OCI-LY1 (cell line): Measurements from ENCODE around the gene USP7.

ENCODE experiments used
- EZH2 ChIP-seq: fragments of 200-600 bp; sonication (generic), shearing (Covaris generic); IDR thresholded peaks from 2 replicates; pipeline ENCODE4 v1.8.0; 2017; ENCODE audit warnings: borderline replicate concordance, mixed run types, mild to moderate bottlenecking, antibody characterized with exemption, low read length, moderate library complexity, mixed read lengths
- TF ChIP-seq, protein P1 (sequence below): fragments of 200-600 bp; sonication (generic), shearing (Covaris generic); IDR thresholded peaks from 2 replicates; pipeline ENCODE4 v1.5.1; 2017; ENCODE audit warnings: mild to moderate bottlenecking, antibody characterized with exemption, low read length, moderate library complexity, mixed read lengths

GRCh38 chr16:8953064-8953463, 10.6 kb downstream of the USP7 start:
- TF ChIP-seq, protein P1, sequence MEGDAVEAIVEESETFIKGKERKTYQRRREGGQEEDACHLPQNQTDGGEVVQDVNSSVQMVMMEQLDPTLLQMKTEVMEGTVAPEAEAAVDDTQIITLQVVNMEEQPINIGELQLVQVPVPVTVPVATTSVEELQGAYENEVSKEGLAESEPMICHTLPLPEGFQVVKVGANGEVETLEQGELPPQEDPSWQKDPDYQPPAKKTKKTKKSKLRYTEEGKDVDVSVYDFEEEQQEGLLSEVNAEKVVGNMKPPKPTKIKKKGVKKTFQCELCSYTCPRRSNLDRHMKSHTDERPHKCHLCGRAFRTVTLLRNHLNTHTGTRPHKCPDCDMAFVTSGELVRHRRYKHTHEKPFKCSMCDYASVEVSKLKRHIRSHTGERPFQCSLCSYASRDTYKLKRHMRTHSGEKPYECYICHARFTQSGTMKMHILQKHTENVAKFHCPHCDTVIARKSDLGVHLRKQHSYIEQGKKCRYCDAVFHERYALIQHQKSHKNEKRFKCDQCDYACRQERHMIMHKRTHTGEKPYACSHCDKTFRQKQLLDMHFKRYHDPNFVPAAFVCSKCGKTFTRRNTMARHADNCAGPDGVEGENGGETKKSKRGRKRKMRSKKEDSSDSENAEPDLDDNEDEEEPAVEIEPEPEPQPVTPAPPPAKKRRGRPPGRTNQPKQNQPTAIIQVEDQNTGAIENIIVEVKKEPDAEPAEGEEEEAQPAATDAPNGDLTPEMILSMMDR: no peak
- no peak for TF ChIP-seq EZH2
